Small intestine (tissue), 7 donors: ENCODE measurements around the gene XPOT. TPM values are rescaled to one million over a fixed set of nuclear protein-coding genes. Genes with fewer than 3 reads are reported as not detected.

Experiments
- DNase-seq, 2 donors: peaks; one replicate each; pipeline versions ENCODE4 v3.0.0 to v3.0.0-alpha.2; 2013
- FAIRE-seq: peaks from 2 replicates; lab custom pipeline; 2012; peaks lifted over from hg19 to GRCh38; lab: Jason Lieb, UNC
- H3K27ac ChIP-seq, 3 donors: one replicate each; pipeline ENCODE4 v1.5.1; 2013; ENCODE audit warnings: low read length in 2 of 3, mild to moderate bottlenecking in 2 of 3, control low read depth in 1 of 3, inconsistent platforms in 1 of 3, low read depth in 1 of 3, moderate library complexity in 1 of 3
- H3K27me3 ChIP-seq, 3 donors: one replicate each; pipeline ENCODE4 v1.6.1; 2013; ENCODE audit warnings: low read length in 3 of 3, inconsistent platforms in 1 of 3; ENCODE audit not compliant: control insufficient read depth in 3 of 3, insufficient read depth in 3 of 3
- H3K36me3 ChIP-seq, 3 donors: one replicate each; pipeline ENCODE4 v1.6.1; 2013; ENCODE audit warnings: low read length in 3 of 3, inconsistent platforms in 1 of 3, low read depth in 1 of 3, mild to moderate bottlenecking in 1 of 3, moderate library complexity in 1 of 3; ENCODE audit not compliant: control insufficient read depth in 3 of 3, insufficient read depth in 2 of 3
- H3K4me1 ChIP-seq, 3 donors: one replicate each; pipeline ENCODE4 v1.6.1; 2013; ENCODE audit warnings: low read length in 2 of 3, inconsistent platforms in 1 of 3, low read depth in 1 of 3, mild to moderate bottlenecking in 1 of 3, moderate library complexity in 1 of 3; ENCODE audit not compliant: control insufficient read depth in 3 of 3, insufficient read depth in 2 of 3
- H3K4me3 ChIP-seq, 3 donors: one replicate each; pipeline ENCODE4 v1.5.1; 2013; ENCODE audit warnings: low read length in 3 of 3, control low read depth in 1 of 3, inconsistent platforms in 1 of 3, low read depth in 1 of 3, mild to moderate bottlenecking in 1 of 3, moderate library complexity in 1 of 3
- H3K9me3 ChIP-seq, 2 donors: one replicate each; pipeline ENCODE4 v1.6.1; 2013; ENCODE audit warnings: low read depth in 1 of 2, low read length in 1 of 2; ENCODE audit not compliant: control insufficient read depth in 2 of 2, insufficient read depth in 1 of 2
- WGBS, 3 donors: extraction: QIAGEN DNeasy Blood & Tissue Kit; methylation state at CpG; one replicate each; pipeline ENCODE4 v1.1.7; 2013; 5-methylcytosine and 5-hydroxymethylcytosine counted together
- polyA plus RNA-seq, 4 donors: library from polyadenylated mRNA; stranded (reverse) in 3 of 4; unstranded in 1 of 4; fragments of 200-250 nt in 3 of 4; fragments of 120-200 nt in 1 of 4; gene quantifications; one replicate each; pipeline versions ENCODE4 v1.2.1 to v1.2.3, GENCODE V29; 2013
- donor health status: healthy with polysubstance abuse.
- donor health status: control.
- donor health status: control.
- donor health status: Bipolar disorder and iron deficiency.
- donor health status: healthy.

The XPOT gene
- polyA plus RNA-seq, 4 donors = 5.4 to 30.9 (median 14.9) TPM

GRCh38 chr12:64496839-64497400, 92.7 kb downstream of the XPOT start:
- DNase-seq (no peak), FAIRE-seq (no peak)
- no peaks in the 10 kb centered on the region for H3K27me3 ChIP-seq
- H3K4me3 ChIP-seq = no peak overlapping the region
- H3K36me3 ChIP-seq = peaks cover 7 to 35% (median 10%) of the 10 kb centered on the region in 3 donors
- no peaks in the 10 kb centered on the region for H3K9me3 ChIP-seq
- H3K27ac ChIP-seq = no peak overlapping the region
- WGBS, 3 donors = 90 to 98% (median 93%) methylated on average over 2 of the region's 2 CpGs
- H3K4me1 ChIP-seq = no peaks in the 10 kb centered on the region

GRCh38 chr12:64497484-64497883, 93.3 kb downstream of the XPOT start:
- H3K27ac ChIP-seq = no peak overlapping the region
- 82 to 94% (median 83%) methylated on average over 1 of the region's 1 CpG for WGBS, 3 donors
- FAIRE-seq (peak; percentile 47), DNase-seq (no peak)
- H3K36me3 ChIP-seq = peaks cover 7 to 35% (median 7%) of the 10 kb centered on the region in 3 donors
- no peaks in the 10 kb centered on the region for H3K27me3 ChIP-seq
- no peak overlapping the region for H3K4me3 ChIP-seq
- no peaks in the 10 kb centered on the region for H3K4me1 ChIP-seq
- no peaks in the 10 kb centered on the region for H3K9me3 ChIP-seq

- Histone ChIP-seq H3K27ac (no peak overlapping the region), H3K36me3 (peaks cover 7 to 31% (median 7%) of the 10 kb centered on the region in 3 donors), H3K4me1 (no peaks in the 10 kb centered on the region), H3K9me3 (no peaks in the 10 kb centered on the region), H3K27me3 (no peaks in the 10 kb centered on the region), H3K4me3 (no peak overlapping the region)
- DNase-seq (no peak), FAIRE-seq (no peak)
- 68 to 84% (median 71%) methylated on average over 1 of the region's 1 CpG for WGBS, 3 donors
These were observed 93.7 kb downstream of the XPOT start for GRCh38 chr12:64497903-64498302.

GRCh38 chr12:64500394-64500793, 96.2 kb downstream of the XPOT start:
- H3K9me3 ChIP-seq = no peaks in the 10 kb centered on the region
- DNase-seq (no peak), FAIRE-seq (no peak)
- H3K27me3 ChIP-seq = no peaks in the 10 kb centered on the region
- H3K36me3 ChIP-seq = peaks cover 3 to 21% (median 5%) of the 10 kb centered on the region in 3 donors
- no peak overlapping the region for H3K27ac ChIP-seq
- WGBS, 3 donors = 76 to 85% (median 84%) methylated on average over 3 of the region's 3 CpGs
- no peak overlapping the region for H3K4me3 ChIP-seq
- no peaks in the 10 kb centered on the region for H3K4me1 ChIP-seq

Other genes with a start within 250 kb of the XPOT start
- gene KICS2, start 182.1 kb upstream of the XPOT start, polyA plus RNA-seq = 1 to 10 TPM; 1.3 to 5.6 (median 3.1) TPM
- under 1 TPM in 1 of 4 donors, not detected in 3; 0.04 TPM for gene C12orf56, start 13.6 kb upstream of the XPOT start, polyA plus RNA-seq
- 10 to 100 TPM; 12.3 to 27.1 (median 22.9) TPM for gene TBK1, start 47.7 kb downstream of the XPOT start, polyA plus RNA-seq
- gene RASSF3, start 206.1 kb downstream of the XPOT start, polyA plus RNA-seq = 10 to 100 TPM; 14.9 to 23.3 (median 21.9) TPM